ENCODE measurements around the gene PLXNB3.

PLXNB3 gene

DNA sequence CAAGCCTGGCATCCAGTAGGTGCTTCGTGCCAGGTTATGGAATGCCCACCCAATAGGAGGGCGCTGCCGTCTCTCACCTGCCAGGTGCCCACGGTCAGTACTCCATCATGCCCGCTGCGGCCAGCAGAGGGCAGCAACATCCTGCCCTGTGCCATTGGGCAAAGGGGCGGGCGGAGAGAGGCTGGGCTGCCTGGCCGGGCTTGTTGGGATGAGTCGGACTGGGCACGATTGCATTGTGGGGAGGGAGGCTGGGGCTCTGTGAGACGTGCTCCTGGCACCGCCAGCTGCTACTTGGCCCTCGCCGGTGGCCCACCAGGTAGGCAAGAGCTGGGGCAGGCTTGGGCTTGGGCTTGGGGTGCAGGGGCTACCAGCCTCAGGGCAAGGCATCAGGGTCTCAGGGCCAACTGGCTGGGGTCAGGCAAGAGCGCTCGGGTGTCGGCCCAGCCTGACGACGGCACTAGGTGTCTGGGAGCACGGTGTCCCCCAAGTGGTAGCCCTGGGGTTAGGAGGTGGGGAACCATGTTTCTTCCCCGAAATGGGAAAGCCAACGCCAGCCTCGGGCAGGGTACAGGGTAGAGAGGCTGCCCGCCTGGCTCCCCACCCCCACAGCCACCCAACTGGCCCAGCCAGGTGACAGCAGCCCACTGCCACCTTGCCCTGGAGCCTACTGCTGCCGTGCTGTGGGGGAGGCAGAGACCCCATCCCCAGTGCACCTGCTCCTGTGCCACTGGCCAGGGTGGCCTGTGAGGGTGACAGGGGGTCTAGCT is at the start of gene PLXNB3:
TSS of gene PLXNB3 (plus strand) at position 261 of the 767 bp plus-strand sequence. CDS start 1,287 bp downstream, outside the sequence.
- H3K4me3 ChIP-seq (replicated peaks in 1 of 2; ENCODE audit: low read depth in 2 of 2, low read length in 2 of 2): peak within 1 kb of the TSS; percentile 28 to 50
- TF ChIP-seq, protein P1, sequence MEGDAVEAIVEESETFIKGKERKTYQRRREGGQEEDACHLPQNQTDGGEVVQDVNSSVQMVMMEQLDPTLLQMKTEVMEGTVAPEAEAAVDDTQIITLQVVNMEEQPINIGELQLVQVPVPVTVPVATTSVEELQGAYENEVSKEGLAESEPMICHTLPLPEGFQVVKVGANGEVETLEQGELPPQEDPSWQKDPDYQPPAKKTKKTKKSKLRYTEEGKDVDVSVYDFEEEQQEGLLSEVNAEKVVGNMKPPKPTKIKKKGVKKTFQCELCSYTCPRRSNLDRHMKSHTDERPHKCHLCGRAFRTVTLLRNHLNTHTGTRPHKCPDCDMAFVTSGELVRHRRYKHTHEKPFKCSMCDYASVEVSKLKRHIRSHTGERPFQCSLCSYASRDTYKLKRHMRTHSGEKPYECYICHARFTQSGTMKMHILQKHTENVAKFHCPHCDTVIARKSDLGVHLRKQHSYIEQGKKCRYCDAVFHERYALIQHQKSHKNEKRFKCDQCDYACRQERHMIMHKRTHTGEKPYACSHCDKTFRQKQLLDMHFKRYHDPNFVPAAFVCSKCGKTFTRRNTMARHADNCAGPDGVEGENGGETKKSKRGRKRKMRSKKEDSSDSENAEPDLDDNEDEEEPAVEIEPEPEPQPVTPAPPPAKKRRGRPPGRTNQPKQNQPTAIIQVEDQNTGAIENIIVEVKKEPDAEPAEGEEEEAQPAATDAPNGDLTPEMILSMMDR (IDR thresholded peaks at IDR 0.05; ENCODE audit: low read depth, low read length): peak; percentile 85
- DNase-seq (ENCODE audit: low read depth in 2 of 2): peak; percentile 72 to 74

DNA sequence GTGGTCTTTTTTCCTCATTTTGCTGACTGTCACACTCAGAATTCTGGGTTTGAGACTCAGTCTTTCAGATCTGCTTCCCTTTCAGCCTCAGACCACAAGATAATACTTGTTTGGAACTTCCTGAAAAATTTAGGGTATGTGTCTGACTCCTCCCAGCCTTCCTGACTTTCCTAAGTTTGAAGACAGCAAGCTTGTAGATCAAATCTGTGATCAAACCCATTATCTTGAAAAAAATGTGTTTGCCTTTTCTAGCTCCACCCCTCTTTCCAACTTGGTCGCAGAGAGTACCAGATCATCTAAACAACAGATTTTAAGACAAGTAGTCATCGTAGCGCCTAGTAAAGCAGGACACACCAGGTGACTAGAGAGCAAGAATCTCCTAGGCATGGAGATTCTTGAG is 49.8 kb upstream of the PLXNB3 start:
- TF ChIP-seq, protein P1 (IDR thresholded peaks at IDR 0.05; ENCODE audit: low read depth, low read length): no peak
- DNase-seq (ENCODE audit: low read depth in 2 of 2): no peak
- no peak overlapping the region for H3K4me3 ChIP-seq (replicated peaks in 1 of 2; ENCODE audit: low read depth in 2 of 2, low read length in 2 of 2)

DNA sequence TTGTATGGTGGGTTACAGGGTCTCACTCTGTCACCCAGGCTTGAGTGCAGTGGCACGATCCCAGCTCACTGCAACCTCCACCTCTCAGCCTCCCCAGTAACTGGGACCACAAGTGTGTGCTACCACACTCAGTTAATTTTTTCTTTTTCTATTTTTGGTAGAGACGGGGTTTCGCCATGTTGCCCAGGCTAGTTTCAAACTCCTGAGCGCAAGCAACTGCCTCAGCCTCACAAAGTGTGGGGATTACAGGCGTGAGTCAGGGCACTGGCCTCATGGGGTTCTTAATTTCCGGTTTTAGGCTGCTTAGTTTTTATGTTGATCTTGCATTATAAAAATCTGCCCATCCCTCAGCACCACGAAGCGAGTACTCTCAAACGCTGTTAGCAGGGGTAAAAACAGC is 46.6 kb upstream of the PLXNB3 start:
- TF ChIP-seq, protein P1 (IDR thresholded peaks at IDR 0.05; ENCODE audit: low read depth, low read length): no peak

DNA sequence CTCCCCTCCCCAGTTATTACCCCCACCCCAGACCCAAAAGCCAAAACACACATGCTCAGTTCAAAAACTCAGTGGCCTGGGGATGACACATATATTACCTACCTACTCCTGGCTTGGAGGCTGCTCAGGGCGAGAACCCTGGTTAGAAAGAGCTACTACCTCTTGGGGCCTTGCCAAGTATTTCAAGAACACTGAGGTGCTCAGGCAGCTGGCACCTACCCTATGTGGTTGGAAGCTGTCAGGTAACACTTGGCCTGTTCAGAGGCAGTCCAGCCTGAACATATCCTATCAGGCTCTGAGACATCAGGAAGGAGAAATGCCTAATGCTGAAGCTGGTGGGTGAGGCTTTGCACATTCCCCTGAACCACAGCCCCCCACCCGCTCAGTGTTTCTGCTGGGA is 44.8 kb upstream of the PLXNB3 start:
- TF ChIP-seq, protein P1 (IDR thresholded peaks at IDR 0.05; ENCODE audit: low read depth, low read length): no peak
- no peak overlapping the region for H3K4me3 ChIP-seq (replicated peaks in 1 of 2; ENCODE audit: low read depth in 2 of 2, low read length in 2 of 2)
- no peak for DNase-seq (ENCODE audit: low read depth in 2 of 2)

More for the DNA sequence above, 46.6 kb upstream of the PLXNB3 start:
- H3K4me3 ChIP-seq (replicated peaks in 1 of 2; ENCODE audit: low read depth in 2 of 2, low read length in 2 of 2): no peak overlapping the region
- DNase-seq (ENCODE audit: low read depth in 2 of 2): no peak

DNA sequence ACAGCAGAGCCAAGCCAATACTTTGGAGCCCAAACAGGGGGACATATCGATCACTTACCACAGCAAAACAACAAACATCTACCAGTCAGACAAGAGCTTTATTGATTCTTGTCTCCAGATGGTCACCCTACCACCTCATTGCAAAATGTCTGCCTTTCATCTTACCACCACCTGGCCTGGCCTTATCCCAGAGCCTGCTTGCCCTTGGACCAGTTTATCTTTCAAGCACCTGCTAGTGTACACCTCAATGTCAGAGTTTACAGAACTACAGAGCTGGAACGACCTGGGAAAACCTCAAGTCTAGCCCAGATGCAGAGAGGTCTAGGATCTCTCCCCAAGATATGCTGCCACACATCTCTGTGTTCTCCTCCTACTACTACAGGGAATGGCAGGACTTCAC is 44.3 kb upstream of the PLXNB3 start:
- TF ChIP-seq, protein P1 (IDR thresholded peaks at IDR 0.05; ENCODE audit: low read depth, low read length): no peak
- no peak overlapping the region for H3K4me3 ChIP-seq (replicated peaks in 1 of 2; ENCODE audit: low read depth in 2 of 2, low read length in 2 of 2)
- DNase-seq (ENCODE audit: low read depth in 2 of 2): no peak

DNA sequence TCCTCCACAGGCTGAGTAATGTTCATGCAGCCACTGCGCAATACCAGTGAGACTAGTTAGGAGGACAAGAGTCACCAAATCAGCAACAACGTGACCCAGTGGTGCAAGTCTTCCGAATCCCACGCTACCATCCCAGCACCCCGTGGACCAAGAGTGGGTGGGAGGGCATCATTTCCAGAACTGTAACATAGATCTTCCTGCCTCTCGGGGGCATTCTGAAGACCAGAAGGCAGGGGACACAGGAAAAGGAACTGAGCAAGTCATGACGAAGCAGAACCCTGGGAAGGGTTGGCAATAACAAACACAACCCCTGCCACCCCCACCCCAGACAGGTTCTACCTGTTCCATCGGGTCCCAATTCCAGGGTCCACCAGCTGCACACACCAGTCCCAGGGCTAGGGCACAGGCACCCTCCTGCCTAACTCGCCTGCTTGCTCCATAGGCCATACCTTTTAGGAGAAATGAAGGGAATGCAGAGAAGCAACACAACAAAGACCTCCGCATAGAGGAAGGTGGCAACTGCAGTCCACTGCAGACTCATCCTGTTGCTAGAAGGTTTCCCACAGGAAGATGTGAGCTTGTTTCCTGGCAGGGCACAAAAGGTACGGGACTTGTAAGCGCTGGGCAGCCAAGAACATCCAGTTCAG is 41.2 kb upstream of the PLXNB3 start:
- peak in 1 of 2 donors; percentile 32 for DNase-seq (ENCODE audit: low read depth in 2 of 2)
- TF ChIP-seq, protein P1 (IDR thresholded peaks at IDR 0.05; ENCODE audit: low read depth, low read length): no peak
- peak overlapping the region; percentile 65 to 66 for H3K4me3 ChIP-seq (replicated peaks in 1 of 2; ENCODE audit: low read depth in 2 of 2, low read length in 2 of 2)

Data from cardiac fibroblast (primary cell).